CD4-positive, alpha-beta T cell treated with Interferon gamma for 1 hour (primary cell): ENCODE results near the gene DCTPP1.
A peak's percentile ranks its signal among the peaks of the same experiment; 100 is the strongest.
"Not testable (repeated sequence)": the region's sequence is repeated elsewhere in the genome, so short reads cannot be mapped to it uniquely, and the experiment has no call there.

Experiments
- DNase-seq: peaks from one replicate; pipeline ENCODE4 v3.0.0-alpha.2; 2020

Gene DCTPP1

DNA sequence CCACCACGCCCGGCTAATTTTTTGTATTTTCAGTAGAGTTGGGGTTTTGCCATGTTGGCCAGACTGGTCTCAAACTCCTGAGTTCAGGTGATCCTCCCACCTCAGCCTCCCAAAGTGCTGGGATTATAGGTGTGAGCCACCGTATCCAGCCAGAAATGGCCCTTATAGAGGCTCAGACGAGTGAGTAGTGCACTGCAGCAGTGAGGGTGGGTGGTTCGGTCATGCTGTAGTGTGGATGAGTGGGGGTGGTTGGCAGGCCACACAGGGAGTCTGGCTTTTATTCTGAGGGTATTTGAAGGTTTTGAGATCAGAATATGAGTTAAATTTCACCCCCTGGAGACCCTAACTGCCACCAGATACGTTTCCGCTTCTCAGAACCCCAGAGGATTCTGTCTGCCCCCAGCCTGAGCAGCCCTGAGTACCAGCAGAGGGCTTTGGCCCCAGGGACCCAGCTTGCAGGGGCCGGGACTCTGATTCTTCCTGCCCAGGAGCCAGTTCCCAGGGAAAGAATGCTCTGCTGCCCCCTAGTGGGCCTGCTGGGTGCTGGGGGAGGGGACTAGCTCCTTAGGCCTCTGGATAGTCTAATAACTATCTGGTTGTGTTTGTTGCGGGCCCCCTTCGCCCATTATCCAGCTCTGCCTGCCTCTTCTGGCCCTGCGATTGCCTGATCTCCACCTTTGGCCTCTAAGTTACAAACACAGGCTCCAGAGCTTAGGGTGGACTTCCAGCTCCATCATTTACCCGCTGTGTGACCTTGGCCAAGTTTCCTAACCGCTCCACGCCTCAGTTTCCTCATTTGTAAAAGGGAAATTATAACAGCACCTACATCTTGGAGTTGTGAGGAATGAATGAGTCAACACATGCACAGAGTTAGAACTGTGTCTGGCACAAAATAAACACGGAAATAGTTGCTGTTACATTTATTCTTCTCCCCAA is 20.4 kb downstream of the DCTPP1 start:
- peak; percentile 86 for DNase-seq

DNA sequence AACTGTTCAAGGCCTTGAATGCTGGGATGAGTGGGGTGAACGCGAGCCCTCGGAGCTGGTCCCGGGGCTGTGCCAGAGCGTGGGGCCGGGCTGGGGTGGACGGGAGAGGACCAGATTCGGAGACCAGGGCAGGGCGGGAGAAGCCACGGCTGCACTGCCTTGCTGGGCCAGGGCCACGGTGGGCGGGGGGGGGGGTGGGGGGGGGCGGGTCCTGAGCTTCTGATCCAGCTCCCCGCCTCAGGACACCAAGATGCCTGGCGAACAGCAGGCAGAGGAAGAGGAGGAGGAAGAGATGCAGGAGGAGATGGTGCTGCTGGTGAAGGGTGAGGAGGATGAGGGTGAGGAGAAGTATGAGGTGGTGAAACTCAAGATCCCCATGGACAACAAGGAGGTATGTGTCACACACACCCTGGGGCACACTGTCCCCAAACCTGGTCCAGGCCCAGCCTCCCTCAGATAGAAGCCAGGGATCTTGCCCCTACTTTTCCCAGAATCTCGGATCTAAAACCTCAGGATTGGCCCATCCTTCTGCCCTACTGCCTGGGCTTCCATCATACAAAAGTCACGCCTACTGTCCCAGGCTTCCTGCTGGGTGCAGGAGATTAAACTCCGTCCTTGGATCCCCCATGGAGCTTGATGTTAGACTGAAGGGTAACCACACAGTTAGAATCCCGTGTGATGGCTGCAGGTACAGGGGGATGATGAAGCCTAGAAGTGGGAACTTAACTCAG is 21.9 kb downstream of the DCTPP1 start:
- no peak for DNase-seq

DNA sequence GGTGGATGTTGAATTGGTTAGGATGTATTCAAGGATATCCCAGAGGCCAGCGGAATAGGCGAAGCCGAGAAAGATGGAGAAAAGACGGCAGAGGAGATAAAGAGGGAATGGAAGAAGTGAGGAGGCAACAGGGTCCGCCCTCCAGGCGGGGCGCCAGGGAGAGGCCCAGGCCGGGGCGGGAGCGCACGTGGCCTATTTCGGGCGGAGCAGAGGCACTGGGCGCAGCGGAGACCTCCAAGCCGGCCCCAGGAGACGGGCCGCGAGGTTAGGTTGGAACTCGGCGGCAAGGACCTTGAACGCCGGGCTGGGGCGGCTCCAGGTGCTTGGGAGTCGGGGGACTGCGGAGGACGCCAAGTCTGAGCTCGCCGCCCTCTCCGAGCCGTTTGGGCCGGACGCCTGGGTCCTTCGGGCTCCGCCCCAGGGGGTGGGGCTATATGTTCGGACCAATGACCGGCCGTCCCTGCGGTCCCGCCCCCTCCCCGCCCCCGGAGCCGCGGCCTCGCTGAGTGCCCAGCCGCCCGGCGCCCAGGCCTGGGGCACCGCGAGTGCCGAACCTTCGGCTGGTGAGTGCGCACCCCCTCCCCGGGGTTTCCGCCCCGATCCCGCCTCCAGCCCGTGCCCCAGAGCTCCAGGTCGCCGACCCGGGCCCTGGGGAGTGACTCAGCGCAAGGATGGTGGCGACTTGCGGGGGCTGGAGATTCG is 22.6 kb downstream of the DCTPP1 start, which contains the start of gene ZNF771:
ZNF771 (plus strand) TSS at position 505 of the 702 bp plus-strand sequence. CDS start 448 bp downstream, outside the sequence.
- DNase-seq = peak; percentile 85

DNA sequence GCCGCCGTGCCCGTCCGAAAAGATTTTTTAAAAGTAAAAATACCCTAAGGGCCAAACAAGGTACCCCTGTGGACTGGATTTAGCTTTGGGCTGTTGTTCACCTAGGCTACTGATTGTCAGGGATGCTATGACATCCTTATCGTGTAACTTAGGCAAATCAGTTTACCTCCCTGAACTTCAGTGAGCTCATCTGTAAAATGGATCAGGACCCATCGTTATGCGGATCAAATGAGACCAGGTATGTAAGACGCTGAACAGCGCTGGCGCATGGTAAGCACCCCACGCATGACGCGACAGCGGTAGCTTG is 23.1 kb downstream of the DCTPP1 start:
- no peak for DNase-seq

DNA sequence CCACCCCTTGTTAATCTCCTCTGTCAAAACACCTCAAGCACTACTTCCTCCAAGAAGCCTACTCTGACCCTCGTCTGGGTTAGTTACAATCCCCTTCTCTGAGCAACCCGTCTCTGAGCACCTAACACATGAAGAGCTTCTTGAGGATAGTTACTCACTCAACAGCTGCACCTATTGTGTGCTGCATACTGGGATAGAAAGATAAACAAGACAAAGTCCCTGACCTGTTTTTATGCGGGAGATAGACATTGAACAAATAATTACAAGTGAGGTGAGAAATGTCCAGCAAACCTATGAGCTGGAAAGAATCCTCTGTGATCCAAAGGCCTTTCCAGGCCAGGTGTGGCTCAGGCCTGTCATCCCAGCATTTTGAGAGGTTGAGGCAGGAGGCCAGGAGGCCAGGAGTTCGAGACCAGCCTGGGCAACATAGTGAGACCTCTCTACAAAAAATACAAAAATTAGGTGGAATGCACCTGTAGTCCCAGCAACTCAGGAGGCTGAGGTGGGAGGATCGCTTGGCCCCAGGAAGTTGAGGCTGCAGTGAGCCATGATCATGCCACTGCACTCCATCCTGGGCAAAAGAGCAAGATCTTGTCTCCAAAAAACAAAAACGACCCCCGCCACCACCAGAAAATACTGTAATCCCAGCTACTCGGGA is 27.9 kb downstream of the DCTPP1 start:
- DNase-seq = no peak

DNA sequence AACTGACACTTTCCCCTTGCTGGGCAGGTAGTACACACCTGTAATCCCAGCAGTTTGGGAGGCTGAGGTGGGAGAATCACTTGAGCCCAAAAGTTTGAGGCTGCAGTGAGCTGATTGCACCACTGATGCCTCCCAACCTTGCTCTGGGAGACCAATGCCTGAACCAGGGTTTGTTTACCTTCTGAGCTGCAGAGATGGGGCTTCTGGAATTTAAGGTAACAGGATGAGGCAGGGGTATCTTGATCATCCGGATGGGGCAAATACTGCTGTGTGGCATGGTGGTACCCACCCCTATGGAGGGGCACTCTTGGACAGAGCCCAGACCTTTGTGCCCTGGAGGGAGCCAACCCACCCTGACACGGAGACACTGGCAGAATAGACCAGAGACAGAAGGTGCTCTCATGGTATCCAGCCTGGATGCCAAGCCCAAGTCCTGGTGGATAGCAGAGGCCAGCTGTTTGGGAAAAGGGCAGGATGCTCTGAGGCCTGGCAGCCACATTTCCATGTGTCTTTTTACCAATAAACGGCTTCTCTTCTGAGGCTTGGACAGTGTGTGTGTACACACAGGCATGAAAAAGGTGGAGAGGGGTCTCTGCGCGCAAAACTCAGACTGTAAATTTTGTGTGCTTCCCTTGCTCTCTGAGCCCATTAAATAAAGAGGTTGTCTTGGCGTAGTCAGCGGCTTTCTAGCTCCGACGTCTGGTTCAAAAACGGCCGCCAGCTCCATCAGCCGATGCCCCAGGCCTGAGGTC is 30.2 kb downstream of the DCTPP1 start:
- no peak for DNase-seq

DNA sequence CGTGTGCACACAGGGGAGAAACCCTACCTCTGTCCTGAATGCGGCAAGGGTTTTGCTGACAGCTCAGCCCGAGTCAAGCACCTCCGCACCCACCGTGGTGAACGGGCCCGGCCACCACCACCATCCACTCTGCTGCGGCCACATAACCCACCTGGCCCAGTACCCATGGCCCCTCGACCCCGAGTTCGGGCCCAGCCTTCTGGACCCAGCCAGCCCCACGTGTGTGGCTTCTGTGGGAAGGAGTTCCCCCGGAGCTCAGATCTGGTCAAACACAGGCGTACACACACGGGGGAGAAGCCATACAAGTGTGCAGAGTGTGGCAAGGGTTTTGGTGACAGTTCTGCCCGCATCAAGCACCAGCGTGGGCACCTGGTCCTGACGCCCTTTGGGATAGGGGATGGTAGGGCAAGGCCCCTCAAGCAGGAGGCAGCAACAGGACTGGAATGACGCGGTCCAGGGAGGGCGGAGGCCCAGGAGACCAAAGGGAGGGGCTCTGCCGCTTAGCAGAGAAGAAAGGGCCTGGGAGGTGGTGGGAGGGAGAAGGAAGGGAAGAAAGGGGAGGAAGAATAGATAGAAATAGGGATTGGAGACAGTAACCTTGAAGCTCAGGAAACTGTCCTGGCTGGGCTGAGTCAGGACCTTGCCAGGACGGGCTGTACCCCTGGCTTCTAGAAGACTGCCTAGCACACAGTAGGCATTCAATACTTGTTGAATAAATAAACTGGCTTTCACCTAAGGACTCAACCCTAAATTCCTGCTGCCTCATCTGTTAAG is 31.0 kb downstream of the DCTPP1 start:
- DNase-seq = no peak

DNA sequence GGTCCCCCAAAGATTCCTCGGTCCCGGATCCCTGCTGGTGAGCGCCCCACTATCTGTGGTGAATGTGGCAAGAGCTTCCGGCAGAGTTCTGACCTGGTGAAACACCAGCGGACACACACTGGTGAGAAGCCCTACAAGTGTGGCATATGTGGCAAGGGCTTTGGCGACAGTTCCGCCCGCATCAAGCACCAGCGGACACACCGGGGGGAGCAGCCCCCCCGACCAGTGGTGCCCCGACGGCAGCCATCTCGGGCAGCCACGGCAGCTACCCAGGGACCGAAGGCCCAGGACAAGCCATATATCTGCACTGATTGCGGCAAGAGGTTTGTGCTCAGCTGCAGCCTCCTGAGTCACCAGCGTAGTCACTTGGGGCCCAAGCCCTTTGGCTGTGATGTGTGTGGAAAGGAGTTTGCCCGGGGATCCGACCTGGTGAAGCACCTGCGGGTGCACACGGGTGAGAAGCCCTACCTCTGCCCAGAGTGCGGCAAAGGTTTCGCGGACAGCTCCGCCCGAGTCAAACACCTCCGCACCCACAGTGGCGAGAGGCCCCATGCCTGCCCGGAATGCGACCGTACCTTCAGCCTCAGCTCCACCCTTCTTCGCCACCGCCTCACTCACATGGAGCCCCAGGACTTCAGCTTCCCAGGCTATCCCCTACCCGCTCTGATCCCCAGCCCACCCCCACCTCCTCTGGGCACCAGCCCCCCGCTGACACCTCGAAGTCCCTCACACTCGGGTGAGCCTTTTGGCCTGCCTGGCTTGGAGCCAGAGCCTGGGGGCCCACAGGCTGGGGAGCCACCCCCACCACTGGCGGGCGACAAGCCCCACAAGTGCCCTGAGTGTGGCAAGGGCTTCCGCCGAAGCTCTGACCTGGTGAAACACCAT is 31.8 kb downstream of the DCTPP1 start:
- DNase-seq = no peak

DNA sequence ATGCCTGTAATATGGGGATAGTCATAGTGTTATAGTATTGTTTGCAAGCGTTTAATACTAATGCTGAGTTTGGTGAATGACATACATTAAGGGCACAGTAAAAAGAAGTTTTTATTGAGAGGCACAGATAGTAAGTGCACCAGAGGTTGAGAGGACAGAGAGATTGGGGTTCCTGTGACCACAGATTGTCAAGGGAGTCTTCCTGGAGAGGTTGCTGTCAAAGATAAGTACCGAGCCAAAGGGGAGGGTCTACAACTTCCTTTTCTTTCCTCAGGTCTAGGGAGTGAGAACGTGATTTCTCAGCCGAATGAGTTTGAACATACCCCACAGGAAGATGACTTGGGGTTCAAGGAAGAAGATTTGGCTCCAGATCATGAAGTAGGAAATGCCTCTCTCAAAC is 32.8 kb downstream of the DCTPP1 start:
- no peak for DNase-seq

DNA sequence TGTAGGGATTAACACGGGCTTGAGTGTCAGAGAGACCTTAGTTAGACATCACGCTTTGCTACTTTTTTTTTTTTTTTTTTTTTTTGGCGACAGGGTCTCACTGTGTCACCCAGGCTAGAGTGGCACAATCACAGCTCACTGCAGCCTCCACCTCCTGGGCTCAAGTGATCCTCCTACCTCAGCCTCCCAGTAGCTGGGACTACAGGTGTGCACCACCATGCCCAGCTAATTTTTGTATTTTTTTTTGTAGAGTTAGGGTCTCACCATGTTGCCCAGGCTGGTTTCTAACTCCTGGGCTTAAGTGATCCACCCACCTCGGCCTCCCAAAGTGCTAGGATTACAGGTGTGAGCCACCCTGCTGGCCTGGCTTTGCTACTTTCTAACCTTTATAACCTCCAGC is 33.2 kb downstream of the DCTPP1 start:
- not testable (repeated sequence) for DNase-seq

DNA sequence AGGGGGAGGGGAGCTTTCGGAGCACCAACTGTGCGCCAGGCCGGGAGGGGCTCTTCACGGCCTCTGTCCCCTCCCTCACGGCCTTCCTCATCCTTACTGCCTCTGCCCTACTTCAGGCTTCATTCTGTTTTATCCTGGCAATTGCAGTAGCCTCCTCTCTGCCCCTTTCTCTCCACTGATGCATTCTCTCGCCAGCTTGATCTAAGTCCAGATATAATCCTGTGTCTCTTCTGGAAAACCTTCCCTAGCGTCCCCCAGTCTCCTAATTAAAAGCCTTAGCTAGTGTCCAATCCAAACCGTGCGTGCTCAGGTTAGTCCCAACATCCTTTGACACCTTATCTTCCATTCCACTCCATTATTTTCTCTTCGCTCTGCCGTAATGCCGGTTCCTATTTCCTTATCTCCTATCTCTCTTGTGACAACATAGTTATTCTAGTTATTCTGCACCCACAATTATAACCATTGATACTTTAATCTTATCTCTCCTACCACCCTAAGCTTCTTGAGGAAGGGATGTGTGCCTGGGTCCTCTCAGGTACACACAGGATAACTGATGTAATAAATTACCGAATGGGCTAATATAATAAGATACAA is 33.7 kb downstream of the DCTPP1 start:
- DNase-seq = no peak

DNA sequence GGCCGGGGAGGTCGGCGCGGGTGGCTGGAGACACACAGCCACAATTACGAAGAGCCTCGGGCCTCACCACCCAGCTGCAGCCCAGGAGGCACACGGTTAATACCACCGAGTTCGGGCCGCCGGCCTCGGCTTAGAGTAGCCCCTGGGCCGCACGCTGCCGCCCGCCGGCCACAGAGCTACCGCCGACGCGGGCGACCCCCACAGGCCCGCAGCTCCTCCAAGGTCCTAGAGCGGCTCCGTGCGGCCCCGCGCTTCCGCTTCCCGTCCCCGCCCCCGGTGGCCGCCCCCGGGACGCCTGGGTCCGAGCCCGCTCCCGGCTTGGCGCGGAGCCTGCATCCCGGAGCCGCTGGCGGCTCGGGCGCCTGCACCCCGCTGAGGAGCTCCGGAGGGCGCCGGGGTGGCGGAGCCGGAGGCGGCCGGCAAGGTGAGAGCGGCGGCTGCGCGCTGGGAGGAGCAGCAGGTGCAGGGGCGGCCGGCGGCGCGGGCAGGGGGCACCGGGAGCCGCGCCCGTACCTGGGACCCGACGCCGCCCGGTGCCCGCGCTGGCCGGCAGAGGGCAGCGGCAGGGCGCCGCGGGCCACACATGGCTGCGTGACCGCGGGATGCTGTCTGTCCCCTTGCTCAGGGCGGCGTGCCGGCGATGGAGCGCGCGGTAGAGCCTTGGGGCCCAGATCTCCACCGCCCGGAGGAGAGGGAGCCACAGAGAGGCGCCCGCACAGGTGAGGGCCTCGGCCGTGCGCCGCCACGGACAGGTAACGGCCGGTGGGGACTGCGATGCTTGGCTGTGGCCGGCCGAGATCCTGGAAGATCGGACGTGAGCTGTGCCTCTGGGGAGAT is 34.5 kb downstream of the DCTPP1 start, which contains the start of gene ZNF48:
ZNF48 (plus strand) TSS at position 266 of the 837 bp plus-strand sequence; CDS start at position 641, 375 bp downstream.
- DNase-seq = peak; percentile 73

DNA sequence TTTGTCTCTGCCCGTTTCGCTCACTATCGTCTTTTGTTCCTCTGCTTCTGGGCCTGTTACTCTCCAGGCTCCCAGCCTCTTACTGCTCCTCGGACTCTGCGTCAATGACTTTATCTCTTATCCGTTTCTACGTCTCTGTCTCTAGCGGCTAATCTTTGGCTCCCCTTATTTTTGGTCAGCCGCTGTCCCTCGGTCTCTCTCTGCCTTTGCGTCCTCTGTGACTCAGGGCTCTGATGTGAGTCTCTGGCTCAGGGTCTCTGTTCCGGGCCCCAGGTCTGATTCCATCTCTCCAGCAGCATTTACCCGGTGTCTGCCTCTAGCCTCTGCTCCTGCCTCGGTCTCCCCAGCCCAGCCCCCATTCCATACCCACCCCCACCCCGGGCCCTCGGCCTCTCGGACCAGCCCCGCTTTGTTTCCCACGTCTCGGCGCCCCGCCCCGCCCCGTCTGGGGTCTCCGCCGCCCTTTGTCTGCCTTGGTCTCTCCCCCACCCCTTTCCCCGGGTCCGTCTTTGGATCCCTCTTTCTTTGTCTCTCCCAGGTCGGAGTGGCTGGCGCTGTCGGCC is 35.2 kb downstream of the DCTPP1 start:
- DNase-seq = no peak

DNA sequence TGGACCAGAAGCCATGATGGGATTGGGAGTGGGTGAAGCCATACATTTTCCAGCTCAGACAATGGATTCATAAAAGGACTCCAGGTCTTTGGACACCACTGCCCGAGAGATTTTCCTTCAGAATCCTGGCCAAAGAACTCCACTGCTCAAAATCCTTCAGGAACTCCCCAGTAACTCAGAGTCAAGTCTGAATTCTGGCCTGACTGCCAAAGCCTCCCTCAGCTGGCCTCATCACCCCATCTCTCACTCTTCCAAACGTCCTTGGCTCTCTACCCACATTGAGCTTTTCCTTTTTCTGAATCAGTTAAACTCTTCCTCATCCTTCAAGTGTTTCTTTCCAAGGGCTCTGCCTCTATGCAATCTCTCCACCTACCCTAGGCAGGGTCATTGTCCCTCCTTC is 46.3 kb downstream of the DCTPP1 start:
- DNase-seq = no peak

DNA sequence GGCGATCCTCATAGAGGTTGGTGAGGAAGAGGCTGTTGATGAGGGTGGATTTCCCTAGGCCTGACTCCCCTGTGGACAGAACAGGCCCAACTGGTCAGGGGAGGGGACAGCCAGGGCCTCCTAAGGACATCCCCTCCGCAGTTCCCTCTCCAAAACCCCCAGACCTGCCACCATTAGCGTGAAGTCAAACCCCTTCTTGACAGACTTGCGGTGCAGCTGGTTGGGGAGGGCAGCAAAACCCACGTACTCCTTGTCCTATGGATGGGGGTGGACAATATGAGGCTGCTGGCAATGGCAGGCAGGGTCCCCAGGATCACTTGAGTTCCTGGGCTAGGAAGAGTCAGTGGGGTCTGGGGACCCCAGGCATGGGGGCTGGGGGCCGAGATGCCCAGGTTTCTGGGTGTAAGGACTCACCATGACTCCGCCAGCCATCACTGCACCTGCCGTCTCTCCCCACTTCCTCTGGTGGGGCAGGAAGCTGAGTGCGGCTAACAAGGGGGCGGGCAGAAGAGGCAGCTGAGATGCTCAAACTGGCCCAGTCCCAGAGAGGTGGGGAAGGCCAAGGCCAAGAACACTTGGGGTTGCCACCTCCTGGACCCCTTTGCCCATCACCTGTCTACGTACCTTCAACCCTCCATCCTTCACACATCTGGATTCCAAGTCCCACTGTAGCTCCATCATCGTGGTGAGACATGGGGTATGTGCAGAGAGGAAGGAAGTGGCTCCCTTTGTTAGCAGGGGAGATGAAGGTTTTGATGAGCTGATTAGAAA is 47.5 kb downstream of the DCTPP1 start, which contains the start of gene SEPTIN1:
SEPTIN1 (minus strand) TSS at position 451 of the 771 bp plus-strand sequence; CDS start at position 432, 19 bp downstream.
- DNase-seq = peak; percentile 76

DNA sequence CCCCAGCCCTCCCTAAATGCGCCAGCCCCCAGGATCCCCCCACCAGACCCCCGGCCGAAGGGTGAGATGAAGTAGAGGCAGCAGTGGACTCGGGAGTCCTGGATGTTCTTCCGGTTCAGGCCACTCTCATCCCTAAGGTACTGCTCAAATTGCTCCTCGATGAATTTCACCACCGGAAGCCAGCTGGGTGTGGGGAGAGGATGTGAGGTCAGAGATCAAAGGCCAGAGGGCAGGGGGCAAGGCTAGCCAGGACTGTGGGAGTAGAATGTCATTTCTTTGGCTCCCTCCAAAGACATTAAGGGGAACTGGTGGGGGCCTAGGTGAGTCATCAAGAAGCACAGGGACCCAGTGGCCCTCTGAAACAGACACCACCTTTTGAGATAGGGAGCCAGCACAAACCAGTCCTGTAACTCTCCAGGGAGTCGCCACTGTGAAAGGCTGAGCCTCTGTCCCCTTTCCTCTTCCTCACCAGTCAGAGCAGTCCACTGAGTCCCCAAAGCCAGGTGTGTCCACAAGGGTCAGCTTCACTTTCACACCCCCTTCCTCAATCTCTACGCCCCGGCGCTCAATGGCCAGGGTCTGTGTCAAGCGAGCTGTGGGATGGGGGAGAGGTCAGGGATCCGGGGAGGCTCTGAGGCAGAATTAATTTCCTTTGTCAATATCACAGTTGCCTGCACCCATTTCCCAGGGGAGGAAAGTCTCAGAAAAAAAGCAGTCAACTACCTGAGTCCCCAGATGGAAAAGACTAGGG is 48.4 kb downstream of the DCTPP1 start:
- DNase-seq = no peak

DNA sequence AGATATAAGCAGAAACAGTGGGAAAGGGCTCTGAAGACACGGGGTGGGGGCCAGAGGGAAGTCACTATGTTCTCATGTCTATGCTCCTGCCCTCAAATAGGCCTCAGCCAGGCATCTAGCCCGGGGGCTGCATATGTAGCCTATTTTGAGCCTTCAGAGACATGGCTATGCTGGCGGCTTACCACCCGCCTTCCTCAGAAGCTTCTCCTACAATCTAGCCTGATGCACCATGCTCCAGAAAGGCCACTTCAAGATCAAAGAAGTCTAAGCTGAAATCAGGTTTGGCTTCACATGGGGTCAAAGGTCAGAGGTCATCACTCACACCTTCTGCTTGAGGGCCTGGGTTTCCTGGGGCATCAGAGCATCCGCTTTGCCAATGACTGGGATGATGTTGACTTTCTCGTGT is 49.0 kb downstream of the DCTPP1 start:
- DNase-seq = no peak
